IPS-NIHi7 (cell line): ENCODE measurements around the gene ERICH6B.

Source experiments
- DNase-seq: peaks from one replicate; pipeline ENCODE4 v3.0.0; 2012; ENCODE audit warnings: mixed read lengths; ENCODE audit errors: extremely low spot score

The ERICH6B gene

GRCh38 chr13:45500492-45501174, 114.9 kb downstream of the ERICH6B start:
- DNase-seq, result no peak

GRCh38 chr13:45496942-45497341, 118.6 kb downstream of the ERICH6B start:
- no peak for DNase-seq

- DNase-seq, result no peak
Measured at GRCh38 chr13:45492538-45492937, 123.0 kb downstream of the ERICH6B start.
